Measurements from ENCODE around the gene SLC12A7. TPM values are rescaled to one million over a fixed set of nuclear protein-coding genes. Genes with fewer than 3 reads are reported as not detected.
"Not testable (repeated sequence)": the region's sequence is repeated elsewhere in the genome, so short reads cannot be mapped to it uniquely, and the experiment has no call there.

Gene SLC12A7
- polyA plus RNA-seq, 2 donors: 4.0 to 4.7 TPM

- no peak overlapping the region for H3K27ac ChIP-seq (ENCODE audit: low read depth in 2 of 2, low read length in 1 of 2)
- H3K36me3 ChIP-seq (ENCODE audit: control insufficient read depth in 2 of 2, insufficient read depth in 2 of 2, low read length in 1 of 2): peaks cover 0 to 49% of the 10 kb centered on the region in 2 donors
- 83 to 84% methylated on average over 10 of the region's 10 CpGs for WGBS, 2 donors
Observed at GRCh38 chr5:1061916-1062315, 49.9 kb downstream of the SLC12A7 start.

DNA sequence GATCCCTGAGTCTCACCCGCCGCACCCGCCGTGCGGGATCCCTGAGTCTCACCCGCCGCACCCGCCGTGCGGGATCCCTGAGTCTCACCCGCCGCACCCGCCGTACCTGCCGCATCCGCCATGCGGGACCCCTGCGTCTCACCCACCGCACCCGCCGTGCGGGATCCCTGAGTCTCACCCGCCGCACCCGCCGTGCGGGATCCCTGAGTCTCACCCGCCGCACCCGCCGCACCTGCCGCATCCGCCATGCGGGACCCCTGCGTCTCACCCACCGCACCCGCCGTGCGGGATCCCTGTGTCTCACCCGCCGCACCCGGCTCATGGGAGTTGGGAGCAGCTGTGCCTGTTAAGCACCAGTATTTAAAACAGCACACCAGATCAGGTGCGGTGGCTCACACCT is 50.6 kb downstream of the SLC12A7 start:
- not testable (repeated sequence) for H3K27me3 ChIP-seq (ENCODE audit: control insufficient read depth in 1 of 2, insufficient read depth in 2 of 2, low read length in 2 of 2); H3K4me3 ChIP-seq (ENCODE audit: low read depth in 1 of 2, low read length in 2 of 2); H3K27ac ChIP-seq (ENCODE audit: low read depth in 2 of 2, low read length in 1 of 2); H3K4me1 ChIP-seq (ENCODE audit: control insufficient read depth in 2 of 2, insufficient read depth in 2 of 2, low read length in 1 of 2); H3K9me3 ChIP-seq (ENCODE audit: control insufficient read depth in 2 of 2, insufficient read depth in 1 of 2, low read depth in 1 of 2, low read length in 1 of 2)
- peaks cover 0 to 51% of the 10 kb centered on the region in 2 donors for H3K36me3 ChIP-seq (ENCODE audit: control insufficient read depth in 2 of 2, insufficient read depth in 2 of 2, low read length in 1 of 2)
- WGBS, 2 donors: 92 to 96% methylated on average over 10 to 14 of the region's 43 CpGs

More at GRCh38 chr5:1061916-1062315, 49.9 kb downstream of the SLC12A7 start:
- Histone ChIP-seq H3K27me3 (ENCODE audit: control insufficient read depth in 1 of 2, insufficient read depth in 2 of 2, low read length in 2 of 2) (no peaks in the 10 kb centered on the region), H3K4me3 (ENCODE audit: low read depth in 1 of 2, low read length in 2 of 2) (no peak overlapping the region), H3K4me1 (ENCODE audit: control insufficient read depth in 2 of 2, insufficient read depth in 2 of 2, low read length in 1 of 2) (no peaks in the 10 kb centered on the region), H3K9me3 (ENCODE audit: control insufficient read depth in 2 of 2, insufficient read depth in 1 of 2, low read depth in 1 of 2, low read length in 1 of 2) (no peaks in the 10 kb centered on the region)

DNA sequence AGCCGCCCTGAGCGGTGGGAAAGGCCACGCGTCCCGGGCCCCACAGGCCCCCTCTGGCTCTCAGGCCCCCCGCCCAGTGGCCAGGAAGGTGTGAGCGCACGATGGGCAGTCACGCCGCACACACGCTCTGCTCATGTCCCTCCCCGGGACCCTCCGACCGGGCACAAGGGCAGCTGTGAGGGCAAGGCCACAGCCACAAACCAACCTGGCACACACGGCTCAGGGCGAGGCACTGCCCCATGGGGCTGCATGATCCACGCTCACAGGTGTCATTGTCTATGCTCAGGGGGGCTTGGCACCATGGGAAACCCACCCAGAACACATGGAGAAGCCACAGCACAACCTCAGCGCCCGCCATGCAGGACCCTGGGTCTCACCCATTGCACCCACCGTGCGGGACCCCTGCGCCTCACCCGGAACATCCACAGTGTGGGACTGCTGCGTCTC is 51.3 kb downstream of the SLC12A7 start:
- no peaks in the 10 kb centered on the region for H3K27me3 ChIP-seq (ENCODE audit: control insufficient read depth in 1 of 2, insufficient read depth in 2 of 2, low read length in 2 of 2)
- no peaks in the 10 kb centered on the region for H3K9me3 ChIP-seq (ENCODE audit: control insufficient read depth in 2 of 2, insufficient read depth in 1 of 2, low read depth in 1 of 2, low read length in 1 of 2)
- no peaks in the 10 kb centered on the region for H3K4me1 ChIP-seq (ENCODE audit: control insufficient read depth in 2 of 2, insufficient read depth in 2 of 2, low read length in 1 of 2)
- no peak overlapping the region for H3K27ac ChIP-seq (ENCODE audit: low read depth in 2 of 2, low read length in 1 of 2)
- 79 to 82% methylated on average over 24 of the region's 24 CpGs for WGBS, 2 donors
- peaks cover 0 to 53% of the 10 kb centered on the region in 2 donors for H3K36me3 ChIP-seq (ENCODE audit: control insufficient read depth in 2 of 2, insufficient read depth in 2 of 2, low read length in 1 of 2)
- H3K4me3 ChIP-seq (ENCODE audit: low read depth in 1 of 2, low read length in 2 of 2): no peak overlapping the region

DNA sequence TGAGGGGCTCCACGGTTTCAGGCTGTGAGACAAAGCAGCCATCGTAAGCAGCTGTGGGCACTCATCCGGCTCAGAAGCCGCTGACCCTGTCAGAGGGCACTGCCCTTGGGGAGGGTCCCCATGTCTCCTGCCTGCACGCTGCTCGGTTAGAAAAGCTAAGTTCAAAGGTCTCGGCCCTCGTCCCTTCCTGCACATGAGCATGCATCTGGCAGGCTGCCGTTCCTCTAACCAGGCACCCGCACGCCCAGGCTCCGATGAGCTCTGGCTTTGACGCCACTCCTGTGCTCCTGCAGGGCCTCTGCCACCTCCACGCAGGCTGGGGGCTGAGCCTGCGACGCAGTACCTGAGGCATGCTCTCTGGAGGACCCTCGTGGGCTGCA is 52.0 kb downstream of the SLC12A7 start:
- Histone ChIP-seq H3K36me3 (ENCODE audit: control insufficient read depth in 2 of 2, insufficient read depth in 2 of 2, low read length in 1 of 2) (peaks cover 0 to 48% of the 10 kb centered on the region in 2 donors), H3K27me3 (ENCODE audit: control insufficient read depth in 1 of 2, insufficient read depth in 2 of 2, low read length in 2 of 2) (no peaks in the 10 kb centered on the region), H3K4me1 (ENCODE audit: control insufficient read depth in 2 of 2, insufficient read depth in 2 of 2, low read length in 1 of 2) (no peaks in the 10 kb centered on the region), H3K4me3 (ENCODE audit: low read depth in 1 of 2, low read length in 2 of 2) (no peak overlapping the region), H3K9me3 (ENCODE audit: control insufficient read depth in 2 of 2, insufficient read depth in 1 of 2, low read depth in 1 of 2, low read length in 1 of 2) (no peaks in the 10 kb centered on the region), H3K27ac (ENCODE audit: low read depth in 2 of 2, low read length in 1 of 2) (no peak overlapping the region)
- 82 to 84% methylated on average over 17 of the region's 17 CpGs for WGBS, 2 donors

DNA sequence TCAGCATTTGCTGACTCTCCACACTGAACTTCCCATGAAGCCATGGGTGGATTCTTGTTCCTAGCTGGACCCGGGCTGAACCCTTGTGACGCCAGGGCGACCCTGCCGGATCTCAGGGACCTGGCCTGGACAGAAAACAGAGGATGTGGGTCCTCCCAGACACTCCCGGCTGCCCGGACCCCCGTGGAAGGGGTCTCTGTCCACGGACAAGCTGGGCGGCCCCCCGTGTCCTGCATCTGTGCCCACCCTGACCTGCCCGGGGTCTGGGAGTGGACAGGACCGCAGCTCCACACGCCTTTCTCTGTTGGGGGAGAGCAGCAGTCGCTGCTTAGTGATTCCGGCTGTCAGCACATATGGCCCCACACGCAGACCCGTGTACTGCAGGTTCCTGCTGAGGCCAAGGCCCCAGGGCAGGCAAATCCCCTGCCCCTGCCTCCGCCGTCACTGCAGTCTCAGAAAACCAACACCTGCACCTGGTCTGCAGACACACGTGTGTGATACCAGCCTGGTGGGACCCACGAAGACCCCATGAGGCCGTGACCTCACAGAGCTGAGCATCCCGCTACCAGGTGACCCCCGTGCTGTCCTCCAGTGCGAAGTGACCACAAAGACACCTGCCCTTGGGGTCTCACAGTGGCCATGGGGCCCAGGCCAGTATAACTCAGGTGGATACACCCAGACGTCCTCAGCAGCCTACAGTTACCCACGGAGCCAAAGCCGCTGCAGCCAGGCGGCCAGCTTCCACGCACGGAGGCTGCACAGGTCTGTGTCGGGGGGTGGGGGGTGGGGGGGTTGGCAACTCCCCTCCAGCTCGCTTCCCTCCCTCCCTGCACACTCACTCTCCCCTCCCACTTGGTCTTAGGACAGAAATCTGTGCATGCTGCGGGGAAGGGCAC is 52.6 kb downstream of the SLC12A7 start:
- Histone ChIP-seq H3K27ac (ENCODE audit: low read depth in 2 of 2, low read length in 1 of 2) (no peak overlapping the region), H3K4me1 (ENCODE audit: control insufficient read depth in 2 of 2, insufficient read depth in 2 of 2, low read length in 1 of 2) (no peaks in the 10 kb centered on the region), H3K36me3 (ENCODE audit: control insufficient read depth in 2 of 2, insufficient read depth in 2 of 2, low read length in 1 of 2) (peaks cover 0 to 42% of the 10 kb centered on the region in 2 donors), H3K9me3 (ENCODE audit: control insufficient read depth in 2 of 2, insufficient read depth in 1 of 2, low read depth in 1 of 2, low read length in 1 of 2) (no peaks in the 10 kb centered on the region), H3K27me3 (ENCODE audit: control insufficient read depth in 1 of 2, insufficient read depth in 2 of 2, low read length in 2 of 2) (no peaks in the 10 kb centered on the region), H3K4me3 (ENCODE audit: low read depth in 1 of 2, low read length in 2 of 2) (no peak overlapping the region)
- WGBS, 2 donors: 90 to 92% methylated on average over 32 to 34 of the region's 34 CpGs

GRCh38 chr5:1058083-1058945 is 53.5 kb downstream of the SLC12A7 start:
- peaks cover 0 to 38% of the 10 kb centered on the region in 2 donors for H3K36me3 ChIP-seq (ENCODE audit: control insufficient read depth in 2 of 2, insufficient read depth in 2 of 2, low read length in 1 of 2)
- no peaks in the 10 kb centered on the region for H3K9me3 ChIP-seq (ENCODE audit: control insufficient read depth in 2 of 2, insufficient read depth in 1 of 2, low read depth in 1 of 2, low read length in 1 of 2)
- H3K4me1 ChIP-seq (ENCODE audit: control insufficient read depth in 2 of 2, insufficient read depth in 2 of 2, low read length in 1 of 2): no peaks in the 10 kb centered on the region
- H3K27me3 ChIP-seq (ENCODE audit: control insufficient read depth in 1 of 2, insufficient read depth in 2 of 2, low read length in 2 of 2): no peaks in the 10 kb centered on the region
- no peak overlapping the region for H3K27ac ChIP-seq (ENCODE audit: low read depth in 2 of 2, low read length in 1 of 2)
- 92% methylated on average over 36 of the region's 36 CpGs for WGBS, 2 donors
- H3K4me3 ChIP-seq (ENCODE audit: low read depth in 1 of 2, low read length in 2 of 2): no peak overlapping the region

GRCh38 chr5:1057485-1058082 is 54.3 kb downstream of the SLC12A7 start:
- 84 to 85% methylated on average over 31 to 35 of the region's 36 CpGs for WGBS, 2 donors
- no peak overlapping the region for H3K4me3 ChIP-seq (ENCODE audit: low read depth in 1 of 2, low read length in 2 of 2)
- peaks cover 0 to 32% of the 10 kb centered on the region in 2 donors for H3K36me3 ChIP-seq (ENCODE audit: control insufficient read depth in 2 of 2, insufficient read depth in 2 of 2, low read length in 1 of 2)
- H3K27me3 ChIP-seq (ENCODE audit: control insufficient read depth in 1 of 2, insufficient read depth in 2 of 2, low read length in 2 of 2): no peaks in the 10 kb centered on the region
- H3K27ac ChIP-seq (ENCODE audit: low read depth in 2 of 2, low read length in 1 of 2): no peak overlapping the region
- no peaks in the 10 kb centered on the region for H3K9me3 ChIP-seq (ENCODE audit: control insufficient read depth in 2 of 2, insufficient read depth in 1 of 2, low read depth in 1 of 2, low read length in 1 of 2)
- no peaks in the 10 kb centered on the region for H3K4me1 ChIP-seq (ENCODE audit: control insufficient read depth in 2 of 2, insufficient read depth in 2 of 2, low read length in 1 of 2)

GRCh38 chr5:1056611-1057484 is 55.0 kb downstream of the SLC12A7 start:
- Histone ChIP-seq H3K4me3 (ENCODE audit: low read depth in 1 of 2, low read length in 2 of 2) (no peak overlapping the region), H3K27me3 (ENCODE audit: control insufficient read depth in 1 of 2, insufficient read depth in 2 of 2, low read length in 2 of 2) (no peaks in the 10 kb centered on the region), H3K4me1 (ENCODE audit: control insufficient read depth in 2 of 2, insufficient read depth in 2 of 2, low read length in 1 of 2) (no peaks in the 10 kb centered on the region), H3K36me3 (ENCODE audit: control insufficient read depth in 2 of 2, insufficient read depth in 2 of 2, low read length in 1 of 2) (peaks cover 0 to 32% of the 10 kb centered on the region in 2 donors), H3K27ac (ENCODE audit: low read depth in 2 of 2, low read length in 1 of 2) (no peak overlapping the region), H3K9me3 (ENCODE audit: control insufficient read depth in 2 of 2, insufficient read depth in 1 of 2, low read depth in 1 of 2, low read length in 1 of 2) (no peaks in the 10 kb centered on the region)
- 93 to 94% methylated on average over 27 of the region's 27 CpGs for WGBS, 2 donors

Data from esophagus (tissue), 2 donors.